HUDEP-2 (cell line): Measurements from ENCODE around the gene G6PC2.
"Not testable (repeated sequence)": the region's sequence is repeated elsewhere in the genome, so short reads cannot be mapped to it uniquely, and the experiment has no call there.

Source experiments
- DNase-seq, 76 experiments: peaks; one replicate each; lab custom pipeline; 2025; ENCODE audit not compliant: unreplicated experiment in 76 of 76; lab: John Stamatoyannopoulos, UW

The G6PC2 gene, protein sequence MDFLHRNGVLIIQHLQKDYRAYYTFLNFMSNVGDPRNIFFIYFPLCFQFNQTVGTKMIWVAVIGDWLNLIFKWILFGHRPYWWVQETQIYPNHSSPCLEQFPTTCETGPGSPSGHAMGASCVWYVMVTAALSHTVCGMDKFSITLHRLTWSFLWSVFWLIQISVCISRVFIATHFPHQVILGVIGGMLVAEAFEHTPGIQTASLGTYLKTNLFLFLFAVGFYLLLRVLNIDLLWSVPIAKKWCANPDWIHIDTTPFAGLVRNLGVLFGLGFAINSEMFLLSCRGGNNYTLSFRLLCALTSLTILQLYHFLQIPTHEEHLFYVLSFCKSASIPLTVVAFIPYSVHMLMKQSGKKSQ

DNA sequence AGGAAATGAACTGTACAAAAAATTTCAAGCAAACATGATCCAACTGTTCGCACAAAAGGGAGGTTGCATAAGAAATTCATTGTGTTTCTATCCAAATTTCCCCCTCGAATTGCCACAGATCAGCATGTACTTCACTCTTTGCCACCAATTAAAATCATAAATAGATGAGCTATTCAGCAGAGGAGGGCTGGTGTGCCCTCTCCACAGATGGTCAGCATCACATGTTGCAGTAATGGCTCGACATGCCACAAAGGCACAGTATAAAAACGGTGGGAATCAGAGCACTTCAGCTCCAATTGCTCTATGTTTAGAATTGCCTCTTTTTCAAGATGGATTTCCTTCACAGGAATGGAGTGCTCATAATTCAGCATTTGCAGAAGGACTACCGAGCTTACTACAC, at the start of gene G6PC2:
TSS of gene G6PC2 (plus strand) at position 289 of the 400 bp plus-strand sequence. CDS start at position 330, 41 bp downstream.
- DNase-seq = no peak

DNA sequence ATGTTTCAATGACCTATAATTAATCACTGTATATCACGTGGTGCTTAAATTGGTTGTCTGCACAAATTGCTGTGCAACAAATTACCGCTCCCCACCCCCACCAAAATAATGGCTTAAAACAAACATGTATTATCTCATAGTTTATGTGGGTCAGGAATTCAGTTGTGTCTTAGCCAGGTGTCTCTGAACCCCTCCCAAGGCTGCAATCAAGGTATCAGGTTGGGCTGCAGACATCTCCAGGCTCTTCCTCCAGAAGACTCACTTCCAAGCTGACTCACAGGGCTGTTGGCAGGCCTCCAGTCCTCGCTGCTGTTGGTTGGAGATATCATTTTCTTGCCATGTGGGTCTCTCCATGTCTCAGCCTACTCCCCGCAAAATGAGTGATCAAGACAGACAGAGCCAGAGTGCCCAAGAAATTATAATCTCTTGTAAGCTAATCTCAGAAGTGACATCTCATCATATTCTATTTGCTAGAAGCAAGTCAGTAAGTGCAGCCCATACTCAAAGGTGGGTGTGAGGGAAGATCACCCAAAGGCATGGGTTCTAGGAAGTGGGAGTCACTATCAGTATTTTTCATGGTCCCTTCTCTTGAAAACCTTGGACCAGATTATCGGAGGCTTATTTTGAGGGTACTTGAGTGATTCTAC, 49.3 kb upstream of the G6PC2 start:
- peak; percentile 8 to 98 (median 93) for DNase-seq

DNA sequence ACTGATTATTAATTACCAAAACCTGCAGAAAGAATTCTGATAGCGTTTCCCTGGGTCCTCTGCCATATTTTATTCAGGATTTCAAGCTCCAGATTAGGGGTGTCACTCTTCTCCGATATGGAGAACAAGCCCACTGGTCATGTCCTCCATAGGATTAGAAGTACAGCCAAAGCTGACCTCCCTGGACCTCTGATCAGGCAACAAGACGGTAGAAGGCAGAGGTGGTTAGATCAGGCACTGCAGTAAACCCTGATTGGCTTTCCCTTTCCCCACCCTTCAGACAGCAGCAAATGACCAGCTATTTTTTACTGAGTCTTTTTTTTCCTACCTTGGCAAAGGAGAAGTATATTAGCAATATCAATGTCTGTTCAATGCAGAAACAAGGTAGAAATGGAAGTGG, 48.6 kb upstream of the G6PC2 start:
- peak in 6 of 76 experiments; percentile 4 to 16 (median 8) for DNase-seq

DNA sequence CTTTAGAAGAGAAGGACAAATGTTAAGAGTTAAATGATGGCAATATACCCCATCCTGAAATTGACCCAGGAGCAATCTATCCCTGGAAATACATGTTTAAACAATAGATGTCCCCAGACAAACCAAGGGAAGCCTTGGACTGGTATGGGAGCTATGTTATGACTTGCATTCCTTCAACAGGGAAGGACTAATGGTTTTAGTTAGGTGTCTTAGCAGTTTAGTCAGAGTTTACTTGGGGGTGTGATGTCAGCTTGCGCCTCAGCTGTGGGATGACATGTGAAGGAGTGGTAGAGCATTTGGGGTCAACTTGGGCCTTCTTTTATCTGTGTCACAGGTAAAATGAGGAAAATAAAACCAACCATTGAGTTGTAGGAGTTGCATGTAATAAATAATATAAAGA, 47.6 kb upstream of the G6PC2 start:
- DNase-seq = no peak

DNA sequence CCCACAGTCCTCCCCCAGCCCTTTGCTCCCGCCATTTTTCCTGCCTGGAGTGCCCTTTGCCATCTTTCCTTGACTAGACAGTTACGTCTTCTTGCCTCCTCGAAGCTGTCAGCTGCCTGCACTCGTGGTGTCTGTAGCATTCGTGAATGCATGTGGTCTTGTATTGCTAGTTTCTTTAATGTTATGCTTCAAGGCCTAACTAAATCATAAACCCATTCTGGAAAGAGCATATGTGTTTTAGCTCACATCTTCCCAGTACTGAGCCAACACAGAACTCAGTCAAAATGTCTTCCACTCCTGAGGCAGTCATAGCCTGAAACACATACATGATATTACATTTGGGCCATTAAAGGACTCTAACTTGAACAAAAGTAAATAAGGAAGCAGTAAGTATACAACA, 46.4 kb upstream of the G6PC2 start:
- no peak for DNase-seq

DNA sequence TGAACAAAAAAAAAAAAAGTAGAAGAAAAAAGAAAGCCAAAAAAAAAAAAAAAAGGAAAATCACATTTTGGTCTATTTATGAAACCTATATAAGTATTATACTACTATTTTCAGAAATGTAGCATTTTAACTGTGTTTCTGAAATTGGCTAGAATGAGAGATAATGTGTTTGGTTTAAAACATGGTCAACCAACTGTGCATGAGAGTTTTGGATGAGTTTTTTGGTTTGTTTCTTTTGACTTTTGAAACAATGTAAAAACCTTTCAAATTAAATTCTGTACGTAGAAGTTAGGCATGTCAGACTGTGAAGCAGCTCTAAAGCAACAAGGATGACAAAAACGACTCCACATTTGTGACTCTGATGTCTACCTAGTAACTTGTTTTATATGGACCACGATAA, 45.5 kb upstream of the G6PC2 start:
- no peak for DNase-seq

DNA sequence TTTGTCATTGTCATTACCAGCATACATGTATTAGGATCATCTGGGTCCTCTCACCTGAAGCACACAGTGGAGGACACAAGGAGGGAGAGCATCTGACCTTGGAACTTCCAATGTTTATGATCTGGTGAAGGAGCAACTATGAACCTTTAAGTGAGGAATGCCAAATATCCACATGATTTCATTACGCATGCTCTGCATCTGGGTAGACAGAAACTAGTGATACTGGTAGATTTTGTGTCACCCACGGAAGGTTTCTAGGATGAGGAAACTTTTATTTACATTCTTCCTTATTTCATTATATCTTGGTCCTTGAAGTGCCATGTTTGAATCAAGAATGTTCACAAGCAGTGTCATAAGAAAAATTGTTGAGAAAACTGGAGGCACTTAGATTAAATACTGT, 42.9 kb upstream of the G6PC2 start:
- DNase-seq = no peak

DNA sequence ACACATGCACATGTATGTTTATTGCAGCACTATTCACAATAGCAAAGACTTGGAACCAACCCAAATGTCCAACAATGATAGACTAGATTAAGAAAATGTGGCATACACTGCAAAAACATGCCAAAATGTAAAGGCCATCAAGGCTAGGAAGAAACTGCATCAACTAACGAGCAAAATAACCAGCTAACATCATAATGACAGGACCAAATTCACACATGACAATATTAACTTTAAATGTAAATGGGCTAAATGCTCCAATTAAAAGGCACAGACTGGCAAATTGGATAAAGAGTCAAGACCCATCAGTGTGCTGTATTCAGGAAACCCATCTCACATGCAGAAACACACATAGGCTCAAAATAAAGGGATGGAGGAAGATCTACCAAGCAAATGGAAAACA, 33.9 kb upstream of the G6PC2 start:
- DNase-seq = not testable (repeated sequence)

DNA sequence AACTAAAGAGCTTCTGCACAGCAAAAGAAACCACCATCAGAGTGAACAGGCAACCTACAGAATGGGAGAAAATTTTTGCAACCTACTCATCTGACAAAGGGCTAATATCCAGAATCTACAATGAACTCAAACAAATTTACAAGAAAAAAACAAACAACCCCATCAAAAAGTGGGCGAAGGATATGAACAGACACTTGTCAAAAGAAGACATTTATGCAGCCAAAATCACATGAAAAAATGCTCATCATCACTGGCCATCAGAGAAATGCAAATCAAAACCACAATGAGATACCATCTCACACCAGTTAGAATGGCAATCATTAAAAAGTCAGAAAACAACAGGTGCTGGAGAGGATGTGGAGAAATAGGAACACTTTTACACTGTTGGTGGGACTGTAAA, 30.7 kb upstream of the G6PC2 start:
- not testable (repeated sequence) for DNase-seq

DNA sequence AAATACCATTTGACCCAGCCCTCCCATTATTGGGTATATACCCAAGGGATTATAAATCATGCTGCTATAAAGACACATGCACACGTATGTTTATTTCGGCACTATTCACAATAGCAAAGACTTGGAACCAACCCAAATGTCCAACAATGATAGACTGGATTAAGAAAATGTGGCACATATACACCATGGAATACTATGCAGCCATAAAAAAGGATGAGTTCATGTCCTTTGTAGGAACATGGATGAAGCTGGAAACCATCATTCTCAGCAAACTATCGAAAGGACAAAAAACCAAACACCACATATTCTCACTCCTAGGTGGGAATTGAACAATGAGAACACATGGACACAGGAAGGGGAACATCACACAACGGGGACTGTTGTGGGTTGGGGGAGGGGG, 30.3 kb upstream of the G6PC2 start:
- not testable (repeated sequence) for DNase-seq

DNA sequence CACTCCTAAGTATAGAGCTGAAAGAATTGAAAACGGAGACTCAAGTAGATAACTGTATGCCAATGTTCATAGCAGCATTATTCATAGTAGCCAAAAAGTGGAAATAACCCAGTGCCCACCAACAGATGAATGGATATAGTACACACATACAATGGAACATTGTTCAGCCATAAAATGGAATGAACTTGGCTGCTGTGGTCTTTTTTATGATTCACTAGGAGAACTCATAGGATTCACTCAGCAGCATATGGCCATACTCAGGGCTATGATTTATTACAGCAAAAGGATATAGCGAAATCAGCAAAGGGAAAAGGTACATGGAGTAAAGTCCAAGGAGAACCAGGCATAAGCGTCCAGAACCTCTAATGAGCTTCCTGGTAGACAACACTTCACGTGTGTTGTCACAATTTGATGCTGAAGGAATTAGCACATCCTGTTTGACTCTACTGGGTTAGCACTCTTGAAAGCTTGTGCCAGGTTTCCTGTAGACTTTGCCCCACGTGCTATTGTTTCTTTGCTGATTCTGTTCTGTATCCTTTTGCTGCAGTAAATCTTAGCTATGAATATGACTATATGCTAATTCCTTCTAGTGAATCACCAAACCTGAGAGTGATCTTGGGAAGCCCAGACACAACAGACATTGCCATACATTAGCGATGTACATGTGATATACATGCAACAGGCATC, 26.6 kb upstream of the G6PC2 start:
- DNase-seq = no peak

DNA sequence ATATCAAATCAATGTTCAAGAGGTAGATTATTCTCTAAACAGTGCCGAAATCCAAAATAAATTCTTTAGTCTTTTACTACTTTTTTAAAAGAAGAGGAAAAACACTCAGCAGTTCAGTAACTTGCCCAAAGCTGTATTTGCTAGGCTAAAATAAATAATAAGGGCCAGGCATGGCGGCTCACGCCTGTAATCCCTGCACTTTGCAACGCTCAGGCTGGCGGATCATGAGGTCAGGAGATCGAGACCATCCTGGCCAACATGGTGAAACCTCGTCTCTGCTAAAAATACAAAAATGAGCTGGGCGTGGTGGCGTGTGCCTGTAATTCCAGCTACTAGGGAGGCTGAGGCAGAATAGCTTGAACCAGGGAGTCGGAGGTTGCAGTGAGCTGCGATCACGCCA, 18.9 kb upstream of the G6PC2 start:
- not testable (repeated sequence) for DNase-seq

DNA sequence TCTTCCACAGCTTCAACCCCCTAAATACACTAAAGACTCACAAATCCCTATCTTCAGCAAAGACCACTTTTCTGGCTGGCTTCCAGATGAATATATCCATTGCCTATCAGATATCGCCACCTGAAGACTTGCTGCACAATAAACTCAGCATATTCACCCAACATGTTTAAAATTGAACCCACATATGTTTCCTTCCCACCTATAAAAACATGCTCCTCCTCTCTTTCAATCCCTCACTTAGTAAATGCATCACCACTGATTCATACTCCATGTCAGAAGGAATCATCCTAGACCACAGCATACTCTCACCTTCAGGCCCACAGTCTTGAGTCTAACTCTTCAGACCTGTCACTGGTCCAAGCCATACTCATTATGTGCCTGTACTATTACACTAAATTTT, 16.1 kb upstream of the G6PC2 start:
- DNase-seq = peak in 6 of 76 experiments; percentile 3 to 10 (median 7)

DNA sequence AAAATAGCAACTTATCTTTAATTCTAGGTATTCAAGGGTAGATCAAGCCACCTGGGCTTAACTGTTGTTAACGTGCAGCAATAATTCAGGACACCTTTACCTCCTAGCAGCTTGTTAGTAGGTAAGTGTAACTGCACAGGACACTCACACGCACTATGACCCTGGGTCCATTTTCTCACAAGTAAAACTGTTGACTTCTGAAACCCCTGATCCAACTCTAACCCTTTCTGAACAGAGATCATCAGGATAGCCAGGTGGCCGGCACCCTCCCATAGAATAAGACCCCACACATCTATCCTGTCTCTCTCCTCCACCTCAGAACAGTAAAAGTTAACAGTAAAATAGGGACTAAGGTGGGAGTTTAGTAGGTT, 11.5 kb upstream of the G6PC2 start:
- peak in 3 of 76 experiments; percentile 13 to 31 (median 21) for DNase-seq

DNA sequence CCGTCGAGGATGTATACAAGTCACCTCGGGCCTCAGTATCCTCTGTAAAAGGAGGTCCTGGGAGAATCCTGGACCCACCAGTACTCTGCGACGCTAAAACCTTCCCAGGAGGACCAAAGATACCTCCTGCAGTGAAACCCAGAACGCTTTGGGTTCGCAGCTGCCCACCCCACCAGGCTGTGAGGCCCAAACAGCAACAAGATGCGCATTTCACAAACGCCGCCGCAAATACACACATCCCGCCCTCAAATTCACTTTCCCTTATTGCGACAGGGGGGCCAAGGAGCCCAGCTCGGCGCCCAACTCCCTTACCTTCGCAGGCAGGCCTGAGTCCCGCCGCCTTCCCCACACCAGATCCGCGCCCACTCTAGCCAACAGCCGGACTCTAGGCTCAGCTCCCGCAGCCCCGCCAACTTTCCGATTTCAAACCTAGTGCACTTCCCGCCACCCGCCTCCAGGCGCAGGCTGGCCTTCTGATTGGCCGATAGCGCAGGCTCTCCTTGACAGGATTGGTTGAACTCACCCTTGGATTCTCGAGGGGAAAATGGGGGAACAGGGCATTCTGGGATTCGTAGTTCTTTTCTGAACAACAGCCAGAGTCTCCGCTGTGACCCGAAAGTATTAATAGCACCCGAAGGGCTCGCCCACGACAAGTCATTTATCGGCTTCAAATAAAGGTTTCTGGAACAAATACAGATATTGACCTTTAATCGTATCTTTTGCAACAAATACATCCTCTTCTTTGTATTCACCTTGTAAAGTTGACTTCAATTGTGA, 10.9 kb upstream of the G6PC2 start, which contains the start of gene SPC25:
TSS of gene SPC25 (minus strand) at position 425 of the 777 bp plus-strand sequence. CDS start 911 bp downstream, outside the sequence.
- DNase-seq = peak in 75 of 76 experiments; percentile 22 to 96 (median 87)

DNA sequence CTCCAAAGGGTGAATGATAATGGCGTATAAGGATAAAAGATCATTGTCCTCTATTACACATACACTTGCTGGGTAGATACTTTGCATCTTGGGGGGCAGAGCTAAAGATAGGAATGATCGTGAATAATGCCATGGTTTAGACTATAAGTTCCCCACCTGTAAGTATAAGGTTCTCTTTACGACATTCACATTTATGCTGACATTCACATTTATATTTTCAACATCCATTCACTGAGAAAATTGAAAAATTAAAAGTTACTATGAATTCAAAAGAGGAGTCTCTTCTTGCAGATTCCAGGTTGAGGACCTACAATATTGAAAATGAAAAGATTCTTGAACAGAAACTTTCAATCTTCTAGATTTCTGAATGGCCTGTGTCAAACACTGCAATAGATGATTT, 8.8 kb upstream of the G6PC2 start:
- DNase-seq = no peak

DNA sequence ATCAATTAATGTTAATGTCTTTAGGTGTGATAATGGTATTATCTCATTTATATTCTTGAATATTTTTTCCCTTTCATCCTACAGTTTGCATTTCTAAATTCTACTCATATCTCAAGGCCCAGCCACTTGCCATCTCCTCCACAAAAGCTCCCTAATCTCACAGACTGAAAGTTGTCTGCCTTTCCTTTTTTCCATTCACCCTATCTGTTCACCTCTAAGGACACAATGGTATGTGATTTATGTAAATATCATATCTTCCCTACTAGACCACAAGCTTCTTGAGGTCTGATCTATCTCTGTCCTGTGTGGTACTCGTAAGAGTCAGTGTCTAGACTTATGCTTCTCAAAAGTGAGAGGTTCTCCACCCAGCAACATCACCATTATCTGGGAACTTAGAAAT, 7.0 kb upstream of the G6PC2 start:
- no peak for DNase-seq

DNA sequence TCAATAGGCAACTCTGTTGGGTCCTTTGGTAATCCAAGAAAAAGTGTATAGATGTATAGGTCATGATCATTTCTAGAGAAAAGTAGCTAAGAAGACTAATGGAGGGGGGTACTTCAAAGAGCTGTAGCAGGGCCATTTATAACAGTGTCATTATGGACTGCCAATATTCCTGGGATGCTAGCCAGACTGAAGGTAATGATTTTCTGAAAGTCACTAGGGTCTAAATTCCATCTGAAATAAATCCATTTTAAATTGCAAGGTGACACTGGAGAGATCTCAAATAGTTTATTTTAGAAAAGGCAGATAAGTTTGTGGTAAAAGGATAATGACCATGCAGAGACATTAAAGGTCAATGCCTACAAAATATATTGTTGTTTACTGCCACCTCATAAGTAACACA, 6.4 kb upstream of the G6PC2 start:
- DNase-seq = no peak

DNA sequence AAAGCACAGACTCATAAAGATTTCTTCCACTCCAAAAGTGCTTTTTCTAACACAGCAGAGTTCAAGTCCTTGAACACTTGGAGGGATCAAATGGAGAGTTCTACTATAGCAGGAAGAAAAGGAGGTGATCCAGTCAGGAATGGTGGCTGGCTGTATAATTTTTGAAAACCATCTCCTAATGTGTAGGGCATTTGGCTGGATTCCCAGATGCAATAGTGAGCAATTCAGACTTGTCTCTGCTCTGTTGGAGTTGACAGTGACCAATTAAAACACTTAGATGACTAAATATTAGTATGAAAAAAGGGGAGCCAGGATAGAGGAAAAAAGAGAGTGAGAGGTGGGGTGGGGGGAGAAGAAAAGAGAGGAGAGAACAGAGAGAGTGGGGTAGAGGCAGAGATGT, 5.3 kb upstream of the G6PC2 start:
- no peak for DNase-seq

DNA sequence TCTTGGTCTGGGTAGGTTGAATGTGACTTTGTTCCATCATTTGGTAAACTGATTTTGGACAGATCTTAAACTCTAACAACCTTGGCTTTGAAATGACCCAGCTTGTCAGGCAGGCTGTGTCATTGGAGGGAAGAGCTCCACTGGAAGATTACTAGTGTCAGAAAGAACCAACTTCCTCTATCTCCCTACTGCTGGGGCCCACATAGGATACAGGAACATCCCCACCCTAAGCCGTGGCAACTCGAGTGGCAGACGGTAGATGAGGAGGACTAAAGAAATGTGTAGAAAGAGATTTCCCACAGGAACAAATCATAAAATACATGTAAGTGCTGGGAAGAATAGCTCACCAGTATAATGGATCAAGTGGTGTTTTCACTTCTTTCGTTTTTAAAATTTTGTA, 4.3 kb upstream of the G6PC2 start:
- DNase-seq = no peak

DNA sequence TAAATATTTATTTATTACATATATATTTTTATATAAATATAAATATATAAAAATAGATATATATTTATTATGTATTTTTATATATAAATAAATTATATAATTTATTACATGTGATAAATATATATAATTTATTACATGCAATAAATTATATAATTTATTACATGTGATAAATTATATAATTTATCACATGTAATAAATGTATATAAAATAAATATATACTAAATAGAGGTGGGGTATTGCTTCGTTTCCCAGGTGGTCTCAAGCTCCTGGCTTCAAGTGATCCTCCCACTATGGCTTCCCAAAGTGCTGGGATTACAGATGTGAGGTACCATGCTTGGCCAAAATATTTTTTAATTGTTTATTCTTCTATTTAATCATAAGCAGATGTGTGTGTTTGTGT, 3.6 kb upstream of the G6PC2 start:
- DNase-seq = no peak
